ENCODE results near the gene PRKCH.

GRCh38 chr14:61320806-61321384 lies 484 bp upstream of the PRKCH start:
- TF ChIP-seq, protein P1, sequence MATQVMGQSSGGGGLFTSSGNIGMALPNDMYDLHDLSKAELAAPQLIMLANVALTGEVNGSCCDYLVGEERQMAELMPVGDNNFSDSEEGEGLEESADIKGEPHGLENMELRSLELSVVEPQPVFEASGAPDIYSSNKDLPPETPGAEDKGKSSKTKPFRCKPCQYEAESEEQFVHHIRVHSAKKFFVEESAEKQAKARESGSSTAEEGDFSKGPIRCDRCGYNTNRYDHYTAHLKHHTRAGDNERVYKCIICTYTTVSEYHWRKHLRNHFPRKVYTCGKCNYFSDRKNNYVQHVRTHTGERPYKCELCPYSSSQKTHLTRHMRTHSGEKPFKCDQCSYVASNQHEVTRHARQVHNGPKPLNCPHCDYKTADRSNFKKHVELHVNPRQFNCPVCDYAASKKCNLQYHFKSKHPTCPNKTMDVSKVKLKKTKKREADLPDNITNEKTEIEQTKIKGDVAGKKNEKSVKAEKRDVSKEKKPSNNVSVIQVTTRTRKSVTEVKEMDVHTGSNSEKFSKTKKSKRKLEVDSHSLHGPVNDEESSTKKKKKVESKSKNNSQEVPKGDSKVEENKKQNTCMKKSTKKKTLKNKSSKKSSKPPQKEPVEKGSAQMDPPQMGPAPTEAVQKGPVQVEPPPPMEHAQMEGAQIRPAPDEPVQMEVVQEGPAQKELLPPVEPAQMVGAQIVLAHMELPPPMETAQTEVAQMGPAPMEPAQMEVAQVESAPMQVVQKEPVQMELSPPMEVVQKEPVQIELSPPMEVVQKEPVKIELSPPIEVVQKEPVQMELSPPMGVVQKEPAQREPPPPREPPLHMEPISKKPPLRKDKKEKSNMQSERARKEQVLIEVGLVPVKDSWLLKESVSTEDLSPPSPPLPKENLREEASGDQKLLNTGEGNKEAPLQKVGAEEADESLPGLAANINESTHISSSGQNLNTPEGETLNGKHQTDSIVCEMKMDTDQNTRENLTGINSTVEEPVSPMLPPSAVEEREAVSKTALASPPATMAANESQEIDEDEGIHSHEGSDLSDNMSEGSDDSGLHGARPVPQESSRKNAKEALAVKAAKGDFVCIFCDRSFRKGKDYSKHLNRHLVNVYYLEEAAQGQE (IDR thresholded peaks at IDR 0.05; ENCODE audit: insufficient replicate concordance, low read depth): no peak
- TF ChIP-seq, protein P2, sequence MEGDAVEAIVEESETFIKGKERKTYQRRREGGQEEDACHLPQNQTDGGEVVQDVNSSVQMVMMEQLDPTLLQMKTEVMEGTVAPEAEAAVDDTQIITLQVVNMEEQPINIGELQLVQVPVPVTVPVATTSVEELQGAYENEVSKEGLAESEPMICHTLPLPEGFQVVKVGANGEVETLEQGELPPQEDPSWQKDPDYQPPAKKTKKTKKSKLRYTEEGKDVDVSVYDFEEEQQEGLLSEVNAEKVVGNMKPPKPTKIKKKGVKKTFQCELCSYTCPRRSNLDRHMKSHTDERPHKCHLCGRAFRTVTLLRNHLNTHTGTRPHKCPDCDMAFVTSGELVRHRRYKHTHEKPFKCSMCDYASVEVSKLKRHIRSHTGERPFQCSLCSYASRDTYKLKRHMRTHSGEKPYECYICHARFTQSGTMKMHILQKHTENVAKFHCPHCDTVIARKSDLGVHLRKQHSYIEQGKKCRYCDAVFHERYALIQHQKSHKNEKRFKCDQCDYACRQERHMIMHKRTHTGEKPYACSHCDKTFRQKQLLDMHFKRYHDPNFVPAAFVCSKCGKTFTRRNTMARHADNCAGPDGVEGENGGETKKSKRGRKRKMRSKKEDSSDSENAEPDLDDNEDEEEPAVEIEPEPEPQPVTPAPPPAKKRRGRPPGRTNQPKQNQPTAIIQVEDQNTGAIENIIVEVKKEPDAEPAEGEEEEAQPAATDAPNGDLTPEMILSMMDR (IDR thresholded peaks at IDR 0.05; ENCODE audit: insufficient read depth, low read length): no peak
- TF ChIP-seq GABPA (IDR thresholded peaks at IDR 0.05; ENCODE audit: low read depth): no peak
- TF ChIP-seq POLR2AphosphoS5 (IDR thresholded peaks at IDR 0.05; ENCODE audit: low read depth): no peak
